Thoracic aorta endothelial cell (primary cell): ENCODE results near the gene RHPN2. TPM values are rescaled to one million over a fixed set of nuclear protein-coding genes. Genes with fewer than 3 reads are reported as not detected.

Experiments
- small RNA-seq: library from RNA; depleted of rRNA; stranded (forward); fragments of <200 nt; gene quantifications from one replicate; pipeline ENCODE3, GENCODE V24; 2012
- total RNA-seq: library from RNA; depleted of rRNA; stranded (reverse); fragments of >200 nt; gene quantifications from 2 replicates; pipeline ENCODE4 v1.2.3, GENCODE V29; 2012

Gene RHPN2
- total RNA-seq = 3.1 and 4.7 TPM in 2 replicates

GRCh38 chr19:33064792-33065550 is at the start of gene RHPN2:
Gene RHPN2, minus strand, starts transcription at chr19:33064888. Its CDS starts 36 bp downstream, at chr19:33064852.

GRCh38 chr19:33080761-33081681 is 16.3 kb upstream of the RHPN2 start, which contains the start of gene GPATCH1:
Gene GPATCH1, plus strand, starts transcription at chr19:33081181. Its CDS starts 13 bp downstream, at chr19:33081194.

GRCh38 chr19:32971715-32972540 is 92.8 kb downstream of the RHPN2 start, which contains the start of the genes CEP89 and FAAP24:
Gene CEP89, minus strand, starts transcription at chr19:32971958. Its CDS starts 84 bp downstream, at chr19:32971874.
Gene FAAP24, plus strand, starts transcription at chr19:32972242. Its CDS starts 955 bp downstream, at chr19:32973197.

Small RNA genes within 50 kb of the gene (small RNA-seq; reads per million reads assigned to genes)
- not detected for gene AC008521.1
- gene AC008521.2 = not detected

Other genes starting within 250 kb of the RHPN2 start
- gene SLC7A9, start 195.1 kb downstream of the RHPN2 start, total RNA-seq = not detected in 2 replicates
- 19.9 and 28.2 TPM in 2 replicates for gene CEP89, start 92.9 kb downstream of the RHPN2 start, total RNA-seq
- gene FAAP24, start 92.6 kb downstream of the RHPN2 start, total RNA-seq = 3.6 and 4.8 TPM in 2 replicates
- 6.9 and 8.0 TPM in 2 replicates for gene GPATCH1, start 16.3 kb upstream of the RHPN2 start, total RNA-seq
- gene WDR88, start 67.2 kb upstream of the RHPN2 start, total RNA-seq = not detected in 2 replicates
- gene LRP3, start 129.4 kb upstream of the RHPN2 start, total RNA-seq = 10.5 and 20.5 TPM in 2 replicates
- not detected in 2 replicates for gene SLC7A10, start 161.0 kb upstream of the RHPN2 start, total RNA-seq
- 0.13 and 0.14 TPM in 2 replicates for gene CEBPA, start 237.6 kb upstream of the RHPN2 start, total RNA-seq